ENCODE measurements around the gene CALCR.

GRCh38 chr7:93407239-93407638, 167.3 kb downstream of the CALCR start:
- TF ChIP-seq EZH2 (IDR thresholded peaks at IDR 0.05; ENCODE audit: borderline replicate concordance, insufficient read depth, low read depth, low read length, poor library complexity, severe bottlenecking) (no peak), CTCF (IDR thresholded peaks at IDR 0.05) (no peak)
